HG02884 (cell line): ENCODE results near the gene GALP.
"Not testable (repeated sequence)": the region's sequence is repeated elsewhere in the genome, so short reads cannot be mapped to it uniquely, and the experiment has no call there.

ENCODE experiments used
- ATAC-seq: cut with Tn5 transposase; IDR thresholded peaks from one replicate; pipeline ENCODE4 v1.9.1; 2021; ENCODE audit warnings: mild to moderate bottlenecking, moderate library complexity; ENCODE audit not compliant: unreplicated experiment

GALP gene

GRCh38 chr19:56177564-56178243, 1.9 kb downstream of the GALP start:
- ATAC-seq = no peak

GRCh38 chr19:56189785-56190184, 14.0 kb downstream of the GALP start:
- ATAC-seq = no peak

- no peak for ATAC-seq
These were observed 15.3 kb downstream of the GALP start for GRCh38 chr19:56191115-56191514.

- no peak for ATAC-seq
These were observed 15.9 kb downstream of the GALP start for GRCh38 chr19:56191711-56192110.

GRCh38 chr19:56193981-56194640, 18.3 kb downstream of the GALP start:
- no peak for ATAC-seq

- not testable (repeated sequence) for ATAC-seq
These were observed 21.8 kb downstream of the GALP start, which contains the start of gene ZSCAN5B for GRCh38 chr19:56197646-56198045. ZSCAN5B (minus strand) TSS chr19:56197783; CDS start chr19:56193052, 4,731 bp downstream.

- no peak for ATAC-seq
These were observed 23.9 kb downstream of the GALP start for GRCh38 chr19:56199687-56200086.

- ATAC-seq = no peak
These were observed 26.2 kb downstream of the GALP start, which contains the start of gene ZSCAN5C for GRCh38 chr19:56201973-56202372. ZSCAN5C (plus strand) TSS chr19:56202273; CDS start chr19:56205914, 3,641 bp downstream.

GRCh38 chr19:56207581-56207980, 31.8 kb downstream of the GALP start:
- ATAC-seq = not testable (repeated sequence)

- no peak for ATAC-seq
These were observed 33.3 kb downstream of the GALP start for GRCh38 chr19:56209091-56209490.

GRCh38 chr19:56210036-56210435, 34.2 kb downstream of the GALP start:
- not testable (repeated sequence) for ATAC-seq

GRCh38 chr19:56211718-56212117, 35.9 kb downstream of the GALP start:
- ATAC-seq = no peak

- ATAC-seq = no peak
These were observed 41.5 kb downstream of the GALP start for GRCh38 chr19:56217039-56217949.

- ATAC-seq = no peak
These were observed 43.2 kb downstream of the GALP start for GRCh38 chr19:56218961-56219360.

- not testable (repeated sequence) for ATAC-seq
These were observed 45.6 kb downstream of the GALP start for GRCh38 chr19:56221442-56221841.

GRCh38 chr19:56221851-56222250, 46.0 kb downstream of the GALP start:
- no peak for ATAC-seq

- ATAC-seq = no peak
These were observed 47.1 kb downstream of the GALP start for GRCh38 chr19:56222901-56223300.

- ATAC-seq = no peak
These were observed 47.7 kb downstream of the GALP start for GRCh38 chr19:56223481-56223880.
